Activated CD8-positive, alpha-beta memory T cell treated with anti-CD3 and anti-CD28 coated beads, Interleukin-2, amount 10 ng/mL, durations not matched to agents 7 days and 5 days (primary cell): ENCODE results near the gene ZNF76. TPM values are rescaled to one million over a fixed set of nuclear protein-coding genes. Genes with fewer than 3 reads are reported as not detected.

Source experiments
- ATAC-seq: fragments of 150-1000 bp; cut with Tn5 transposase; one replicate; pipeline ENCODE4 v1.10.0; 2021; ENCODE audit warnings: moderate library complexity
- CTCF ChIA-PET: fragments of 350-600 bp; sonication (Branson Sonifier 250); formaldehyde crosslinking; loops from one replicate; lab custom pipeline; 2021; ENCODE audit warnings: antibody characterized with exemption; lab: Charles Lee
- DNase-seq: peaks from one replicate; pipeline ENCODE4 v3.0.0-alpha.2; 2020
- H3K27ac Mint-ChIP-seq: one replicate; pipeline ENCODE4 v1.8.0; 2021; ENCODE audit warnings: mild to moderate bottlenecking, mixed read lengths
- H3K27me3 Mint-ChIP-seq: one replicate; pipeline ENCODE4 v1.8.0; 2021; ENCODE audit warnings: mixed read lengths
- H3K36me3 Mint-ChIP-seq: one replicate; pipeline ENCODE4 v1.8.0; 2021; ENCODE audit warnings: mild to moderate bottlenecking, mixed read lengths
- H3K4me1 Mint-ChIP-seq: one replicate; pipeline ENCODE4 v1.8.0; 2021; ENCODE audit warnings: mixed read lengths
- H3K4me3 Mint-ChIP-seq: one replicate; pipeline ENCODE4 v1.8.0; 2021; ENCODE audit warnings: mild to moderate bottlenecking, moderate library complexity, mixed read lengths
- H3K9me3 Mint-ChIP-seq: one replicate; pipeline ENCODE4 v1.8.0; 2022; ENCODE audit warnings: low read depth, mixed read lengths
- total RNA-seq, 2 experiments: library from RNA; stranded (reverse); gene quantifications; one replicate each; pipeline ENCODE4 v1.2.3, GENCODE V29; 2021

ZNF76 gene
- total RNA-seq, 2 experiments from 2014 or later = 55.0 to 61.8 TPM

GRCh38 chr6:35311390-35312075 lies 52.0 kb downstream of the ZNF76 start:
- peaks cover 75% of the 10 kb centered on the region for H3K4me1 Mint-ChIP-seq
- H3K36me3 Mint-ChIP-seq = peaks cover 66% of the 10 kb centered on the region
- H3K27ac Mint-ChIP-seq = peak overlapping the region; percentile 97
- DNase-seq (peak; percentile 82), ATAC-seq (peak; percentile 88)
- peak overlapping the region; percentile 62 for H3K4me3 Mint-ChIP-seq
- CTCF ChIA-PET = interaction anchor here (1.1 to 5.3 kb wide), 9 partner anchors 9 to 140 kb away, joined by 3 to 69 read pairs (median 5); partner anchors contain the start of genes DEF6, FANCE and PPARD
- H3K9me3 Mint-ChIP-seq = no peaks in the 10 kb centered on the region
- no peaks in the 10 kb centered on the region for H3K27me3 Mint-ChIP-seq

- CTCF ChIA-PET = interaction anchor here (1.1 to 5.3 kb wide), 8 partner anchors 9 to 139 kb away, joined by 3 to 69 read pairs (median 4); partner anchors contain the start of genes DEF6, FANCE and PPARD
- peak overlapping the region; percentile 62 for H3K4me3 Mint-ChIP-seq
- peak overlapping the region; percentile 97 for H3K27ac Mint-ChIP-seq
- no peaks in the 10 kb centered on the region for H3K27me3 Mint-ChIP-seq
- ATAC-seq (peak; percentile 3), DNase-seq (no peak)
- no peaks in the 10 kb centered on the region for H3K9me3 Mint-ChIP-seq
- H3K36me3 Mint-ChIP-seq = peaks cover 67% of the 10 kb centered on the region
- H3K4me1 Mint-ChIP-seq = peaks cover 70% of the 10 kb centered on the region
Observed at GRCh38 chr6:35312076-35312800, 52.7 kb downstream of the ZNF76 start.

- CTCF ChIA-PET = interaction anchor here (1.4 to 5.3 kb wide), 6 partner anchors 10 to 138 kb away, joined by 3 to 69 read pairs (median 6); partner anchors contain the start of genes DEF6, FANCE and PPARD
- Mint-ChIP-seq H3K4me3 (no peak overlapping the region), H3K36me3 (peaks cover 73% of the 10 kb centered on the region), H3K9me3 (no peaks in the 10 kb centered on the region), H3K4me1 (peaks cover 69% of the 10 kb centered on the region), H3K27ac (peak overlapping the region; percentile 97), H3K27me3 (no peaks in the 10 kb centered on the region)
- ATAC-seq (no peak), DNase-seq (no peak)
Observed at GRCh38 chr6:35312807-35313206, 53.3 kb downstream of the ZNF76 start.

GRCh38 chr6:35317483-35318195 lies 58.1 kb downstream of the ZNF76 start:
- Mint-ChIP-seq H3K4me1 (peaks cover 27% of the 10 kb centered on the region), H3K27me3 (no peaks in the 10 kb centered on the region)

GRCh38 chr6:35318196-35319171 lies 58.9 kb downstream of the ZNF76 start:
- no peak for ATAC-seq

More at GRCh38 chr6:35317483-35318195, 58.1 kb downstream of the ZNF76 start:
- CTCF ChIA-PET = interaction anchor here (0.8 to 3.5 kb wide), 5 partner anchors 11 to 132 kb away, joined by 3 to 19 read pairs (median 3); partner anchors contain the start of gene DEF6
- no peak overlapping the region for H3K4me3 Mint-ChIP-seq
- no peak for ATAC-seq
- H3K36me3 Mint-ChIP-seq = peaks cover 80% of the 10 kb centered on the region
- DNase-seq = no peak
- H3K27ac Mint-ChIP-seq = no peak overlapping the region
- H3K9me3 Mint-ChIP-seq = no peaks in the 10 kb centered on the region

GRCh38 chr6:35319346-35320030 lies 60.0 kb downstream of the ZNF76 start:
- ATAC-seq = no peak
- H3K4me3 Mint-ChIP-seq = no peak overlapping the region
- CTCF ChIA-PET = interaction anchor here (0.9 to 3.5 kb wide), 4 partner anchors 10 to 23 kb away, joined by 3 to 19 read pairs (median 3); partner anchors contain the start of gene DEF6
- H3K36me3 Mint-ChIP-seq = peaks cover 75% of the 10 kb centered on the region
- no peaks in the 10 kb centered on the region for H3K9me3 Mint-ChIP-seq
- no peaks in the 10 kb centered on the region for H3K27me3 Mint-ChIP-seq
- no peak overlapping the region for H3K27ac Mint-ChIP-seq
- no peak for DNase-seq
- peaks cover 15% of the 10 kb centered on the region for H3K4me1 Mint-ChIP-seq

More at GRCh38 chr6:35318196-35319171, 58.9 kb downstream of the ZNF76 start:
- DNase-seq = no peak
- H3K9me3 Mint-ChIP-seq = no peaks in the 10 kb centered on the region
- H3K27ac Mint-ChIP-seq = no peak overlapping the region
- H3K27me3 Mint-ChIP-seq = no peaks in the 10 kb centered on the region
- no peak overlapping the region for H3K4me3 Mint-ChIP-seq
- H3K4me1 Mint-ChIP-seq = peaks cover 21% of the 10 kb centered on the region
- CTCF ChIA-PET = interaction anchor here (0.8 to 3.5 kb wide), 5 partner anchors 10 to 22 kb away, joined by 3 to 19 read pairs (median 3); partner anchors contain the start of gene DEF6
- peaks cover 81% of the 10 kb centered on the region for H3K36me3 Mint-ChIP-seq

- H3K4me3 Mint-ChIP-seq = no peak overlapping the region
- H3K9me3 Mint-ChIP-seq = no peaks in the 10 kb centered on the region
- peaks cover 11% of the 10 kb centered on the region for H3K4me1 Mint-ChIP-seq
- ATAC-seq (no peak), DNase-seq (no peak)
- CTCF ChIA-PET = interaction anchor here (0.9 to 3.5 kb wide), 3 partner anchors 20 to 23 kb away, joined by 3 to 19 read pairs (median 3); partner anchors contain the start of gene DEF6
- peaks cover 72% of the 10 kb centered on the region for H3K36me3 Mint-ChIP-seq
- no peaks in the 10 kb centered on the region for H3K27me3 Mint-ChIP-seq
- no peak overlapping the region for H3K27ac Mint-ChIP-seq
Observed at GRCh38 chr6:35320031-35320410, 60.5 kb downstream of the ZNF76 start.

- no peaks in the 10 kb centered on the region for H3K27me3 Mint-ChIP-seq
- peaks cover 9% of the 10 kb centered on the region for H3K4me1 Mint-ChIP-seq
- no peaks in the 10 kb centered on the region for H3K9me3 Mint-ChIP-seq
- H3K4me3 Mint-ChIP-seq = no peak overlapping the region
- H3K27ac Mint-ChIP-seq = no peak overlapping the region
- peaks cover 71% of the 10 kb centered on the region for H3K36me3 Mint-ChIP-seq
- CTCF ChIA-PET = interaction anchor here (1.8 kb wide), 1 partner anchor 21 kb away, joined by 4 read pairs; the partner anchor contains the start of gene PPARD
- DNase-seq = no peak
- ATAC-seq = no peak
Observed at GRCh38 chr6:35321091-35321490, 61.6 kb downstream of the ZNF76 start.

GRCh38 chr6:35327349-35328027 lies 68.0 kb downstream of the ZNF76 start:
- H3K9me3 Mint-ChIP-seq = no peaks in the 10 kb centered on the region
- CTCF ChIA-PET = interaction anchor here (0.6 to 12.8 kb wide), 21 partner anchors 9 to 140 kb away, joined by 3 to 249 read pairs (median 4); partner anchors contain the start of genes DEF6, FANCE, PPARD and RPL10A
- peak; percentile 87 for DNase-seq

GRCh38 chr6:35328108-35328723 lies 68.7 kb downstream of the ZNF76 start:
- CTCF ChIA-PET = interaction anchor here (0.7 to 12.8 kb wide), 20 partner anchors 8 to 140 kb away, joined by 3 to 249 read pairs (median 4); partner anchors contain the start of genes DEF6, FANCE, PPARD and RPL10A
- Mint-ChIP-seq H3K36me3 (peaks cover 25% of the 10 kb centered on the region), H3K27me3 (peaks cover 2% of the 10 kb centered on the region), H3K4me1 (peaks cover 20% of the 10 kb centered on the region), H3K27ac (no peak overlapping the region), H3K4me3 (no peak overlapping the region), H3K9me3 (no peaks in the 10 kb centered on the region)
- no peak for DNase-seq
- no peak for ATAC-seq

More at GRCh38 chr6:35327349-35328027, 68.0 kb downstream of the ZNF76 start:
- ATAC-seq = peak; percentile 98
- H3K4me1 Mint-ChIP-seq = peaks cover 20% of the 10 kb centered on the region
- H3K36me3 Mint-ChIP-seq = peaks cover 29% of the 10 kb centered on the region
- peak overlapping the region; percentile 73 for H3K27ac Mint-ChIP-seq
- no peak overlapping the region for H3K4me3 Mint-ChIP-seq
- H3K27me3 Mint-ChIP-seq = no peaks in the 10 kb centered on the region
